Activated CD8-positive, alpha-beta memory T cell treated with anti-CD3 and anti-CD28 coated beads for 1 hour (primary cell): Measurements from ENCODE around the gene GGACT.

Experiments
- DNase-seq, 2 donors: peaks; one replicate each; pipeline ENCODE4 v3.0.0-alpha.2; 2020; ENCODE audit warnings: low read depth in 1 of 2; ENCODE audit errors: extremely low read depth in 1 of 2

Gene GGACT

DNA sequence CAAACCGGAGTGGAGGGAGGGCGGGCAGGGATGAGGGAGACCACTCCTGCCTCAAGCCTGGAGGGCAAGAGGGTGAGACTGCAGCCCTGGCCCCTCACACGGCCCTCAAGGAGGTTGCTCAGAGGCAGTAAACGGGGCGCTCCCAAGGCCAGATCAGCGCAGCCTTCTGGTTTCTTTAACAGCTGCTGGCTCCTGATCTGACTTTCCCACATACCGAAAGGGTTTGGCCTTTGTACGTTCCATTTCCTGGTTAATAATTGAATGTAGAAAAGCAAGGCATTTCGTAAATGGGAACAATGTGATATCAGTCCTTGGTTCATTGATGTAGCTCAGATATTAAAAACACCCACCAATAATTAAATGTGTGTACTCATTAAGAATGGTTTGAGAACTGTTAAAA lies 71.5 kb downstream of the GGACT start:
- DNase-seq, result no peak

DNA sequence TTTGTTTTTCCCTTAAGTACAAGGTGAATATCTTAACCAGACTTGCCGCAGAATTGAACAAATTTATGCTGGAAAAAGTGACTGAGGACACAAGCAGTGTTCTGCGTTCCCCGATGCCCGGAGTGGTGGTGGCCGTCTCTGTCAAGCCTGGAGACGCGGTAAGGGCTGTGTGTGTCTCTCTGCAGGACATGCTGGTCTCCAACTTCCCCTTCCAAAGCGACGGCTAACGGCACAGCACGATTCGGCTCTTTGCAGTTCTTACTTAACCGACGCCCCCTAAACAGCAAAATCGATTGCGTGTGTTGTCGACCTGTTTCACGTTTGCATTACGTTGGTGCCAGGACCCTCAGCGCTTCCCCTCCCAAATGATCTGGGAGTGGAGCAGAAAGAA lies 73.2 kb downstream of the GGACT start:
- no peak for DNase-seq

DNA sequence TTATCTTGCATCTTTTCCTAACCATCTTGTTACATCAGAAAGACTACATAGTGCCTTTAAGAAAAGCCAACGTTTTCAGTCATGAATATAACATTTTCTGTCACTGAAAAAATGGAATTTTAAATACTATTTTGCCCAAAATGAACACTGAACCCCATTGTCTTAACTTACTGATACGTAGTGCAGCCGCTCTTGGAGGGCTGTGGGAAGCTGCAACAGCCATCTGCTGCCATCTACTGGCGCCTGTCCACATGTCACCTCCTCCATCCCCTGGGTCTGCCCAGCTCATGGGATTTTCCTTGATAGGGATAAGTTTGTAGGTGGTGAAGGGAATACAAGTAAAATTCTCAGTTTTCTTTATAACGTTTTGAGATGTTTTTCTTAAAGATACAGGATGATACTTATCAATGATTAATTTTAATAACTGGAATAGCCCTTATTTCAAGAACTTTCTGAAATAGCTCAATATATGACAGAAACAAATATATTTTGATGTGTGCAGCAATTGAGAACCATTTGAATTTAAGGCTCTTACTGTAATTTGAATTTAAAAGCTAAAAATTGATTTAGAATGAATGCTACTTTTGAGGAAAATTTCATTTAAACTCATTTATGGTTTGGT lies 73.7 kb downstream of the GGACT start:
- peak; percentile 34 to 56 for DNase-seq

DNA sequence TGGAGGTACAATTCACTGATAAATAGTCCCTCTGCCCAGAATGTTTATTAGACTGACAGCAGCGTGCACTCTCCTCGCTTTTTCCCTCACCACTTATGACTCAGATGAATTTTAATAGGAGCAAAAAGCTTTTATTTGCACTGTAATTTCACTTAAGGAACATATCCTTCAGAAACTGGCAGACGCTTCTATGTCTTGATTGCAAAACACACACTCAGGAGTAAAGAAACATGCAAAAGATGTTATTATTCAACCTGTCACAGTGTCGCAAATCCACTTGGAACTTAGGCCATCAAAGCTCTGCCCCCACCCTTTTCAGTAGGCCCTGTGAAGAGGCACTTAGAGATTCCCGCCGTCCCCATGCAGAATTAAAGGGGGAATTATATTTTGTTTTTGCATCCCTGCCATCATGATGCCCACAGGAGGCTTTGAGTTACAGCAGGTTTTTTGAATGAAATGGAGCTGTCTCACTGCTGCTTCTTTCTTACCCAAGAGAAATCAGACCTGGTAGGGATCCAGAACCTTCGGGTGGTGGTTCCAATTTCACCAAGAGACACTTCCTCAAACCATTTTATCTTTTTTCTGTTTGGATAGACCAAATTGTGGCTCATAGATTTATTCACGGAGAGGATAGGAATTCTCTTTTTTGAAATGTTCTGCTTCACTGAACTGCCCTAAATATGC lies 74.5 kb downstream of the GGACT start:
- no peak for DNase-seq

DNA sequence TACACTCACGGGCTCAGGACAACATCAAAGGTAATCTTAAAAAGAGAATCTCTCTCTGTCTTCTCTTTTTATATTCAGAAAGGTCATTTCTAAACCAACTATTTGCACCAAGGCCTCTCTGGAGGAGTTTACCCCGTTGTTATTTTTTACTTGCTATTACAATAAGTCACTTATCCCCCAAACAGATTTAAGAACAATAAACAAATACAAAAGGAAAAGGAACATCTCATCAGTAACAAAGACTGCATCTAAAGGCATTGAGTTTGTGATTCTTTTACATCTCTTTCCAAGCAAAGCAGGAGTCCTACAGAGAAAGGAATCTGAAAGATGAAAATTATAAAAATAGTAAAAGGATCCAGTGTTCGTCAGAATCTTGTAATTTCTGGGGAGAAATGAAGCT lies 75.4 kb downstream of the GGACT start:
- no peak for DNase-seq

DNA sequence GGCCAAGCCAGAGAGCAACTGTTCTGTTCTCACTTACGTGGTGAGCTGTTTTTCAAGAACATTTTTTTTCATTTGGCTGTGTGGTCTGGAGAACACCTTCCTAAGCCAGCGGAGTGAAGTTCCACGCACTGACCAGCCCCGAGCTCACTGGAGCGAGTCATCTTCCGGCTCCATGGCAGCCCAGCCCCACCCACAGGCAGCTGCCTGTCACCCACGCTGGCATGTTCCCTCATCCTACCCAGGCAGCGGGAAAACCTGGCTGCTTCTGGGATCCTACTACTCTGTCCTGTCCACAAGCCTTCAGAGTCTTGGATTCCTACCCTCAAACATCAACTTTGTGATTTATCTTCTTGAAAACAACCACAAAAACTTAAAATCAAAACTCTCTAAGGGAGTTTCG lies 76.2 kb downstream of the GGACT start:
- no peak for DNase-seq

DNA sequence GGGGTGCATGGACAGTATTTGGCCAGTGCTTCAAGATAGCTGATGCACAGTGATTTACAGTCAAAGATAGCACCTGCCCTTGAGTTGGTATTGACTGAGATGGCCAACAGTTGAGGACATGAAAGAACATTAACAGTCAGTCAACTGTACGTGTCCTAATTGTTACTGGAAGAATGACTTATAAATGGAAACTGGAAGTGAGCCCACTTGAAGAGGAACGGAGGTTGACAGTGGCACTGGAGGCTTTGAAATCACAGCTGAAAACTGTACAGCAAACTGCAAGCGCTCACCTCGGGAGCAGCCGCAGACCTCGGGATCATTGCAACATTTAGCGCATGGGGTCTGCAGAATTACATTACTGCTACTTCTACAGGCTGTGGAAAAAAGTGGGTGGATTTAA lies 77.1 kb downstream of the GGACT start:
- DNase-seq, result no peak

DNA sequence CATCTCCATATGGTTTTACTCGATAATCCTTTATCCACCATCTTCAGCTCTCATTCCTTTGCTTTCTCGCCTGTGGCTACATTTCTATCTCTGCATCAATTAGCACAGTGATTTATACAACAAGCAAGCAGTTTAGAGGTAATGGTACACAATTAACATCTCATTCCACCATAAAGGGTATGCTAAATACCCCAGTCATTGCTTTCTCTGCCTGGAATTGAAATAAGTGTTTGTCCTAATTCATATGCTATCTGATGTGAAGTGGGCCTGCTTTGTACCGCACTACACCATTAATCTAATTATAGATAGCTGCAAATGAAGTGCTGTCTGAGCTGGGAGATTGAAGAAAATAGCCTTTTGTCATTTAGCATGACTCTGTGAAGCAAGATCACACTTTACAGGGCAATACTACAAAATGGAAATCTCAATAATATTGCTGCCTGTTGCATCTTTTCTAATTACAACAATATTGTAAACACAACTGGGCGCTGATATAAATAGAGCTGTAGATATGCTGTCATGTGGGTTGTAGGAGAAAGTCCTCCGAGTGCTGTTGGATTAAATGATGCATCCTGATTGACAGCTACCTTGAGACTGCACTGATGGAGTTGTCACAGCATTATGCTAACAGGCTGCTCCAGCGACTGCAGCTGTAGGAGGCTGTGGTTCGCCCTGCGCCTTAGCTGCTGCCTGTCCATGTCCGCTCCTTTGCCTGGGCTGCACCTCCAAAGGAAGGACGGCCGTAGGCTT lies 78.2 kb downstream of the GGACT start:
- DNase-seq, result no peak

DNA sequence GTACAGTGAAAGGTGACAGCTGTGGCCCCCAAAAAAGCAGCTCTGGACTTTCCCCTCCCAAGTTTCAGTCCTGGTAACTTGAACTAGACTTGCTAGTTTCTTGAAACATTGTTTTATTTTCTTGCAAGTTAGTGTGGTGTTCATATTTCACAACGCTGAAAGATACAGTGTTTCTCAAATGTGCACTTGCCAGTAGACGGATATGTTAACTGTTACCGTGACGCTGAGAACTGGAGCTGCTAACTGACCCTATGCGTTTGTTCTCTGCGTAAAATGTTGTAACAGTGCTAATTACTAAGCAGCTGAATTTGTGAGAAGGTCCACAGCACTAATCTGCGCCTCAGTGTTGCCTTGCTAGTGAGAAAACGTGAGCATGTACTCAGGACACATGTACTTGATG lies 79.6 kb downstream of the GGACT start:
- DNase-seq, result no peak

DNA sequence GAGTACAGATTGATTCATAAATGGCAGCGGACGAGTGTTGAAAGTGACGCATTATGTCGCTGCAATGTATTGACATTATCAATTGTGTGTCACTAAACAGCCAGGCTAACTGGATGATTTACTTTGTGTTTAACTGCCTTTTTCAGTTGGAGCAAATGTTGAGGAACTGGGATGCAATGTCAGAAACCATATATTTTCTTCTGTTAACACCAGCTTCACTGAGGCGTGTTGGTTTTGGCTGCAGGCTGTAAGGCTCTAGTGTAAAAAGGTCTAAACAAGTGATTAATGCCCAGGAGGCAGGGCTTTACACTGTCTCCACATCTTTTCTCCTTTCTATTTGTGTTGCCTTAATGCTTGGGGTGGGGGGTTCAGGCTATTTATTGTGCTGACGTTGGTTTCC lies 80.1 kb downstream of the GGACT start:
- no peak for DNase-seq

DNA sequence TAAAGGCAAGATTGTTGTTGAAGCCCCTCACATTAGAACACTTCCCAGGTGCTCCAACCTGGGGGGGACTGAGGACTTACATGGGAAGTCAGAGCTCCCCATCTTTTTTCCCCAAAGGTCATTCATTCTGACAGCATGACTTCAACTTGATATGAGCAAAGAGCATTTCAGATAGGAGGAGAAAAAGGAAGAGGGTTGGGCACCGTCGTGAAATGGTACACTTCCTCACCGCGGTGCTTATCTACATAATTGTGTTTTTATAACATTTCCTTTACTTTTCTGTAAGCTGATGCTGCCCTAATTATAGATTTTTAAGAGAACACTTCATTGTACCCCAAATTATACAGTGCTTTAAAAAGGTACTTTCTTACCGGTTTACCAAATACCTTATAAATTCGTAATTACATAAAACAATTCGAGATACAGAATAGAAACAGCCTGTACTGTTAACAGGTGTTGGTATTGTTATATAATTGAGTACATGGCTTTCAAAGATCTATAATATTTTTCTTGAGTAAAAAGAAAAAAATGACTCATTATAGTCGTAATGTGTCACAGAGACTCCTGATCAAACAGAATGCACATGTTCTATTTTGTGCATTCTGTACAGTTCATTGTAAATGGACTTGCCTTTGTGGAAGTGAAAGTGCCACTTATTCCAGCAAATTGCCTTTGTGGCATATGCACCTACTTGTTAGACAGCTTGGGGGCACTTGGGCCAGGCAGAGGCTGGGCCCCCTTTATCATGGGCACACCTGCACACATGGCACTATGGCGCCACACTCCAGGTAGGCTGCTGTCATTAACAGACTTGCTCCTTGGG lies 81.8 kb downstream of the GGACT start:
- DNase-seq, result no peak

DNA sequence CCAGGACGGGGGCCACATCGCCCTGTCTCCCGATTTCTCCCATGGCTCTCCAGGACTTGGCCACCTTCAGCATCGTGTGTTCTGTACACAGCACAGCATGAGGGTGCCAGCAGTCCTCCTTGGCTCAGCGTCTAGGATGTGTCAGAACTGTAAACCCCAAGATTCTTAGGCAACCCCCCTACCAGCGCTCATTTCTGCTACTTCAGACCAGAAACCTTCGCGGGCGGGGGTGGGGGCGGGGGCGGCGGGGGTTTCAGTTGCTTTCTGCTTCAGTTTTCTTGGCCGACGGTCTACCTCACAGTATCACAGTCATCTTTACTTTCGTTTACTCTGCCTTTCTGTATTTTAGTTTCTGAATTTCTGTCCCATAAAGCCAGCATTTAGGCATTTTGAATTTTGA lies 82.4 kb downstream of the GGACT start:
- no peak for DNase-seq

DNA sequence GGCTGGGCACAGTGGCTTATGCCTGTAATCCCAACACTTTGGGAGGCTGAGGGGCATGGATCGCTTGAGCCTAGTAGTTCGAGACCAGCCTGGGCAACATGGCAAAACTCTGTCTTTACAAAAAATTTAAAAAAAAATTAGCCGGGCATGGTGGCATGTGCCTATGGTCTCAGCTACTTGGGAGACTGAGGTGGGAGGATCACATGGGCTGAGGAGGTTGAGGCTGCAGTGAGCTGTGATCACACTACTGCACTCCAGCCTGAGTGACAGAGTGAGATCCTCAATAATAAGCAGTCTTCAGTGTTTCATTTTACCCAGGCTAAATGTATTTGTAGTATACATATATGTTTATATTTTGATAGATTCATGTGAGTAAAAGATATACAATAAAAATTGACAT lies 85.0 kb downstream of the GGACT start:
- DNase-seq, result no peak

DNA sequence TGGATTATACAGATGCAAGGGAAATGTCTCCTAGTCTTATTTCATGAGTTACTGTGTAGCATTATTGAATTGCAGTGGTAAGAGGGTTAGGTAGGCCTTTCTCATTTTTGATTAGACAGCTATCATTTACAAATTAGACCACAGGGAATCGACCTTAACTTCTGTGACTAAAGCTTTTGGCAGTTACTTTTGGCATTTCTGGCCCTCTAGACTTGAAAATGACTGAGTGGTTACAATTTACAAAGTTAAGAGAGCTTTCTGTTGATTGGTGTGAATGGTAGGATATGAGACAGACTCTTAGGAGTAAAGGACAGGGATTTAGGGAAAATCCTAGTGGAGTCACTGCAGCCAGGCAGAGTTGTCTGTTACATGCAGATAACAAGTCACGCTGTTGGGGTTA lies 86.1 kb downstream of the GGACT start:
- no peak for DNase-seq

DNA sequence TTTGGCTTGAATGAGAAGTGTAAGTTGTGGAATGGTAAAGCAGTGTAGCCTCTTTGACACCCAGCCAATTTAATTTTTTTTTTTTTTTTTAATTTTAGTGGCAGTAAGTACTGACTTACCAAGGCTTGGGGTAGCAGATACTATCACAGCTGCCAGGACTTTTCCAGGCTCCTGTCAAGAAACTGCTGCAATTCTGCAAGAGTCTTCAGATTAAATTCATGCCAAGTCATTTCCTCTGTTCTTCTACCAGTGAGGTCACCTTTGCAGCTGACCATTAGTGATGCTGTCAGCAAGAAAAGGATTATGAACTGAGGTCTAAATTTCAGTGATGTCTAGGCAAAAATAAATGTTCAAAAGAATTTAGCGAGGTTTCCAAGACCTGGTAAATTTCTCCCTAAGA lies 91.2 kb downstream of the GGACT start:
- no peak for DNase-seq

DNA sequence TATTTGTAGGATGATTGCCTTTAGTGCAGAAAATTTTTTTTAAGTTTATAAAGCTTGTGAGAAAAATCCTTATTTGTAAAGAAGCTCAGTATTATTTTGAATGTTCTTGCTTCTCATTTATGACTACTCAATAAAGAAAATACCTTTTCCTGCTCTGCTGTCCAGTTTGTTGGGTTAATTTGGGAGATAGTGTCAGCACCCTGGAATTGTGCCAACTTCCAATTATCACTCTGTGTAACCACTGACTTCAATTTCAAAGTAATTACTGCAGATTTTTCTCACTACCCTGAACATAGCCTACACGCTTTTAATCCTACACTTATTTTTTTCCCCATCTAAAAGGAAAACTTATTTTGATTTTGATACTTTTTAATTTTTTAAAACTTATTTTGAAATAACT lies 93.1 kb downstream of the GGACT start:
- DNase-seq, result no peak

DNA sequence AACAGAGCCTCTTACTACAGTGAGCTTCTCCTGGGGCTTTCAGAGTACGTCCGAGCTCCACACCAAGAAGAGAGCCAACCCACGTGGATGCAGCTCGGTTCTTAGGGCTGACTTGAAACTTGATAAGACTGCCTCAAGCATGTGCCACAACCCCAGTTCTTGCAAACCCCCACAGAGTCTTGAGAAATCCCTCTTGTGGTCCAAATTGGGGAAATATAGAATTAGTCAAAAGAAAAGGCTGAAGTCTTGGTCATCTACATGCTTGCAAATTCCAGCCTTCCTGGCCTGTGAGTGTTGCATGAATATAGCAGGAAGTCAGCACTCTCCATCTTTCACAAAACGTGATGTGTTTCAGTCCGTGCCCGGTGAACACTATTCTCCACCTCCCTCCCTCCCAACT lies 95.2 kb downstream of the GGACT start:
- no peak for DNase-seq

DNA sequence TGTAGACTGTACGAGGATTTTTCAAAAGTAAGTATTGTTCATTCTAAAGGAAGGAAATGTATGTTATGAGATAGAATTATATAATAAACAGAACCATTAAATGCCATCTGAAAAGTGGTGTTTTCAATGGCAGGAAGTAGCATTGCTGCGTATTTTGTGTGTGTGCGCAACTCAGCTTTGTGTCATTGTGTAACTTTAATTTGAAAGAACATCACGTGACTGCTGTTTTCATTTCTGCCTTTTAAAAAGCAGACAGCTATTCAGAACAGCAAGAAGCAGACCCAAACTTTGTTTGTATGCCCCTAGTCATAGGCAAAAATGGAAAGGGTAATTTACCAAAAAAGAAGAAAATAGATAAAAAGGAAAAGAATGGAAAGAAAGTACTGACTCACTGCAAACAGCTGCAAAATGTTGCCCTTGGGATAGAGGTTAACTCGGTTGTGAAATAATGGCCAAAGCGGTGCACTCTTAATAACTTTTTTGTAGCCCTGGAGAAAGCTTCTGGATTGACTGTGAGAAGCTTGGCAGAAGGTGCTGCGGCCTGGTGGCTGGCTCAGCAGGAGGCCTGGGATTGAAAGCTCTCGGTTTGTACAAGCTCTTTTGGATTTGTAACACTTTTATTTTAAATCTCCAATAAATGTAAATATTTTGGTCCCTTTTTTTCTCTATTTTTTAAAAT lies 97.3 kb downstream of the GGACT start:
- no peak for DNase-seq

DNA sequence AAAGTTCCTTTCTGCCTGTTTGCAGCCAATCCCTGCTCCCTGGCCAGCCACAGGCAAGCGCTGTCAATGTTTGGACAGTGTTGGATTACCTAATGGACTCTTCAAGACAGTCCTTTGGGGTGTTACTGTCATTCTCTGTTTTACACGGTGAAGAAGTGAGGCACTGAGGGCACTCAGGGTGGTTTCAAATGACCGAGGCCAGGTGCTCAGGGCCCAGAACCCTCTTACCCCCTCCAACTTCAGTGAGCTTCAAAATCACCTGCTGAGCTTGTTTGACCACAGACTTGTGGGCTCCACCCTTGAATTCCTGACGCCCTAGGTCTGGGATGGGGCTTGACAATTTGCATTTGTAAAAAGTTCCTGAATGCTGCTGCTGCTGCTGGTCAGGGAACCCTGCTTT lies 97.9 kb downstream of the GGACT start:
- DNase-seq, result no peak

DNA sequence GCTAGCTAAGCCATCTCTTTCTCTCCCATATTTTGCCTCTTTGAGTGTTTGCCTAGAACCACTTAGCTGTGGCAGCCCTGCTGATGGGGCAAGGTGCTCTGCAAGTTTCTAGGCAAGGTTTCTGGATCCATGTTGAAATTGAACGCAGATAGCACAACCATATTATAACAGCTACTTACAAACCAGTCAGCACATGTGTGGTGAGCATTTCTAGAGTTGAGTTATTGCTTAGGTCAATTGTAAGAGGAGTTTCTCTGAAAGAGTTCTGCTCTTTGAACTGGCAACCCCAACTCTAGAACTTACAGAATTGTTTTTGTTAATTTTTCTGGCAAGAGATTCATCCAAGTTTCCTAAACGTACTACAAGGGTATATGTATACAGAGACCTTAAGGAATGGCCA lies 103.3 kb downstream of the GGACT start:
- no peak for DNase-seq

DNA sequence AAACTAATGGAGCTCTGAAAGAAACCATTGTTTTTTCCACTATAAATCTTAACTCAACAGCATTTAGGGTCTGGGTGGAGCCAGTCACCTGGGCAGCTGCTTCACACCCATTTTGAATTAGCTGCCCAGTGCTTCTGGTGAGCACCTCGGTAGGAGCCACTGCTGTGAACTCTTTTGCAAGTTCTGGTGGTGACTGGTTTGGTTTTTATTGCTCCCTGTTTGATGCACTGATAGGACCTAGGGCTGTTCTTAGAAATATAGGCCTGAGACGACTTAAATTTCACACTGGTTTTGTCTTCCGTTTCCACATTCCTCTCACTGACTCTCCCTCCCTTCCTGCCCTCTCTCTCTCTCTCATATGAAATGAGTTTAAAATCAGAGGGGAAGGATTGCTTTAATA lies 103.9 kb downstream of the GGACT start:
- no peak for DNase-seq
